GM12878 (cell line): ENCODE results near the gene UGT1A6. TPM values are rescaled to one million over a fixed set of nuclear protein-coding genes. Genes with fewer than 3 reads are reported as not detected.

Source experiments
- ATAC-seq: fragments of 200-7000 bp; cut with Tn5 transposase; 3 replicates; pipeline ENCODE4 v1.9.1; 2020; ENCODE audit warnings: mild to moderate bottlenecking, moderate library complexity
- BruUV-seq: library from RNA; stranded (reverse); fragments of 400-500 nt; replicated peaks from 2 replicates; lab custom pipeline; 2021; lab: Mats Ljungman, UMichigan
- CTCF ChIA-PET: fragments of 300-600 bp; sonication (Branson Sonifier 250); formaldehyde crosslinking; extraction: SDS; loops from one replicate; lab custom pipeline; 2021; ENCODE audit warnings: inconsistent platforms; lab: Yijun Ruan, JAX
- POLR2A ChIA-PET: fragments of 350-600 bp; formaldehyde crosslinking; extraction: SDS; loops from one replicate; lab custom pipeline; 2021; ENCODE audit warnings: inconsistent platforms; lab: Charles Lee
- RAD21 ChIA-PET: fragments of 300-600 bp; sonication (Branson Sonifier 250); formaldehyde crosslinking; loops from one replicate; lab custom pipeline; 2023; ENCODE audit warnings: antibody characterized with exemption; ENCODE audit not compliant: unreplicated experiment; lab: Charles Lee
- SMC1A ChIA-PET: fragments of 300-600 bp; sonication (Branson Sonifier 250); formaldehyde crosslinking; loops from one replicate; lab custom pipeline; 2023; ENCODE audit not compliant: unreplicated experiment, uncharacterized antibody; lab: Charles Lee
- DNase-seq: peaks from one replicate; pipeline ENCODE4 v3.0.0-alpha.2; 2011; ENCODE audit warnings: low read depth, low spot score
- FAIRE-seq: peaks from 3 replicates; lab custom pipeline; 2011; peaks lifted over from hg19 to GRCh38; lab: Jason Lieb, UNC
- H2AFZ ChIP-seq: 2 replicates; pipeline ENCODE4 v1.6.0; 2011; ENCODE audit warnings: low read depth, low read length, control low read depth; ENCODE audit not compliant: control insufficient read depth
- H3K27ac ChIP-seq: 2 replicates; pipeline ENCODE4 v1.5.1; 2011; ENCODE audit warnings: control low read depth; ENCODE audit not compliant: control insufficient read depth, insufficient read depth
- H3K27me3 ChIP-seq, 2 experiments: replicated peaks in 1 of 2; 2 replicates each; pipeline versions ENCODE4 v1.6.0 to v1.6.1; 2011; ENCODE audit warnings: low read length in 1 of 2; ENCODE audit not compliant: control insufficient read depth in 2 of 2, insufficient read depth in 2 of 2
- H3K36me3 ChIP-seq, 2 experiments: 2 replicates each; pipeline ENCODE4 v1.5.1; 2011; ENCODE audit warnings: low read length in 1 of 2; ENCODE audit not compliant: control insufficient read depth in 2 of 2, insufficient read depth in 2 of 2
- H3K4me1 ChIP-seq: 2 replicates; pipeline ENCODE4 v1.6.1; 2011; ENCODE audit warnings: mild to moderate bottlenecking, low read length, moderate library complexity, mixed read lengths; ENCODE audit not compliant: control insufficient read depth, insufficient read depth
- H3K4me2 ChIP-seq: 2 replicates; pipeline ENCODE4 v1.6.0; 2011; ENCODE audit warnings: control low read depth; ENCODE audit not compliant: control insufficient read depth, insufficient read depth
- H3K4me3 ChIP-seq: fragments of 200-600 bp; sonication (generic); 2 replicates; pipeline ENCODE4 v1.5.1; 2016
- H3K79me2 ChIP-seq: 2 replicates; pipeline ENCODE4 v1.6.0; 2011; ENCODE audit warnings: low read length; ENCODE audit not compliant: control insufficient read depth, insufficient read depth
- H3K9ac ChIP-seq: 2 replicates; pipeline ENCODE4 v1.8.0; 2011; ENCODE audit warnings: low read length, control low read depth, mixed read lengths; ENCODE audit not compliant: control insufficient read depth, insufficient read depth
- H3K9me3 ChIP-seq: replicated peaks from 3 replicates; pipeline ENCODE4 v1.5.1; 2011; ENCODE audit warnings: mild to moderate bottlenecking, low read length; ENCODE audit not compliant: control insufficient read depth, insufficient read depth
- H4K20me1 ChIP-seq: 2 replicates; pipeline ENCODE4 v1.6.0; 2011; ENCODE audit not compliant: control insufficient read depth, insufficient read depth
- ATF2 ChIP-seq: IDR thresholded peaks from 2 replicates; pipeline ENCODE4 v1.6.1; 2012; ENCODE audit warnings: low read length, inconsistent platforms
- BACH1 ChIP-seq: fragments of 450-650 bp; IDR thresholded peaks from 2 replicates; pipeline ENCODE4 v1.6.1; 2017; ENCODE audit warnings: mild to moderate bottlenecking, borderline replicate concordance
- BHLHE40 ChIP-seq, 2 experiments: fragments of 450-650 bp in 1 of 2; IDR thresholded peaks; 2 replicates each; pipeline ENCODE4 v1.6.1; 2011 to 2017; ENCODE audit warnings: low read depth in 2 of 2, borderline replicate concordance in 1 of 2, improper control_type of control experiment in 1 of 2, low read length in 1 of 2, mild to moderate bottlenecking in 1 of 2
- CHD1 ChIP-seq: IDR thresholded peaks from 2 replicates; pipeline ENCODE4 v1.6.1; 2012; ENCODE audit warnings: low read depth, low read length, improper control_type of control experiment
- E2F8 ChIP-seq: fragments of 450-650 bp; IDR thresholded peaks from 2 replicates; pipeline ENCODE4 v1.6.1; 2018; ENCODE audit warnings: mild to moderate bottlenecking, low read depth, moderate library complexity; ENCODE audit not compliant: partially characterized antibody
- JUNB ChIP-seq: IDR thresholded peaks from 2 replicates; pipeline ENCODE4 v1.6.1; 2016; ENCODE audit warnings: antibody characterized with exemption, mild to moderate bottlenecking
- MEF2A ChIP-seq: IDR thresholded peaks from 2 replicates; pipeline ENCODE4 v1.6.1; 2011; ENCODE audit warnings: low read depth, mild to moderate bottlenecking, low read length, moderate library complexity; ENCODE audit not compliant: insufficient read depth
- POLR2AphosphoS5 ChIP-seq: IDR thresholded peaks from 2 replicates; pipeline ENCODE4 v1.6.1; 2011; ENCODE audit warnings: mild to moderate bottlenecking, low read length, inconsistent platforms
- PRDM15 ChIP-seq: fragments of 450-650 bp; formaldehyde crosslinking; IDR thresholded peaks from 2 replicates; pipeline ENCODE4 v1.4.0; 2020; ENCODE audit warnings: mild to moderate bottlenecking, moderate library complexity
- SREBF1 ChIP-seq: IDR thresholded peaks from 2 replicates; pipeline ENCODE4 v1.6.1; 2012; ENCODE audit warnings: mild to moderate bottlenecking, low read length
- SREBF2 ChIP-seq: IDR thresholded peaks from 2 replicates; pipeline ENCODE4 v1.6.1; 2012; ENCODE audit warnings: mild to moderate bottlenecking, low read length
- TAF1 ChIP-seq: IDR thresholded peaks from 2 replicates; pipeline ENCODE4 v1.6.1; 2011; ENCODE audit warnings: mild to moderate bottlenecking, low read depth, low read length, borderline replicate concordance
- ZBTB33 ChIP-seq: fragments of 450-650 bp; IDR thresholded peaks from 2 replicates; pipeline ENCODE4 v1.6.1; 2017; ENCODE audit warnings: mild to moderate bottlenecking
- WGBS: methylation state at CpG from one replicate; pipeline ENCODE4 v1.1.6; 2016; ENCODE audit warnings: low lambda C conversion rate; ENCODE audit not compliant: insufficient replicate concordance, insufficient coverage; ENCODE audit errors: missing lambda C conversion rate; 5-methylcytosine and 5-hydroxymethylcytosine counted together
- in situ Hi-C: fragments of 300-500 bp; cut with MboI; formaldehyde crosslinking; loops from 9 replicates; pipeline ENCODE4 v1.14.3; 2018; ENCODE audit warnings: mixed read lengths
- intact Hi-C: fragments of 100-400 bp; cut with micrococcal nuclease; formaldehyde crosslinking; loops from one replicate; pipeline ENCODE4 v1.14.2; 2022; ENCODE audit not compliant: unreplicated experiment
- polyA plus RNA-seq, 11 experiments: library from polyadenylated mRNA; depleted of rRNA in 4 of 11; unstranded in 6 of 11; stranded (reverse) in 5 of 11; fragments of >200 nt; fragmentation: Nextera tagmentation in 4 of 11; fragmentation: Illumina TruSeq in 1 of 11; extraction: Ambion mirVana in 4 of 11; extraction: Trizol in 1 of 11; gene quantifications; 1 replicate in 1 of 11; 2 replicates in 10 of 11; pipeline versions ENCODE4 v1.2.1 to v1.2.3, GENCODE V29; 2011 to 2016; ENCODE audit warnings: inconsistent platforms in 2 of 11, missing spikeins in 2 of 11, low read depth in 1 of 11
- total RNA-seq, 4 experiments: library from RNA; depleted of rRNA in 3 of 4; stranded (reverse); fragments of >200 nt in 3 of 4; fragmentation: Illumina TruSeq in 1 of 4; extraction: Trizol in 1 of 4; gene quantifications; 2 replicates each; pipeline versions ENCODE4 v1.2.1 to v1.2.3, GENCODE V29; 2013 to 2021

UGT1A6 gene
- total and polyA plus RNA-seq, 10 of the 15 experiments (the other 5 are each of a cell fraction or from before 2014, with no cell fraction given): not detected

- no peak for ATAC-seq
- Histone ChIP-seq H3K9me3 (no peaks in the 10 kb centered on the region), H3K27ac (no peak overlapping the region), H4K20me1 (no peaks in the 10 kb centered on the region), H2AFZ (no peak overlapping the region), H3K4me1 (no peaks in the 10 kb centered on the region), H3K9ac (no peak overlapping the region), H3K36me3 (no peaks in the 10 kb centered on the region), H3K79me2 (no peaks in the 10 kb centered on the region), H3K4me2 (no peak overlapping the region), H3K27me3 (no peaks in the 10 kb centered on the region), H3K4me3 (no peak overlapping the region)
- intact Hi-C loops (no loop called here), in situ Hi-C loops (no loop called here)
- ChIA-PET RAD21 (no interaction called here), POLR2A (no interaction called here), SMC1A (no interaction called here), CTCF (no interaction called here)
- WGBS: 75% methylated on average over 44 of the region's 46 CpGs
- no peak for FAIRE-seq
- no TSS peak for BruUV-seq
- no peak for DNase-seq
- TF ChIP-seq SREBF1 (no peak), POLR2AphosphoS5 (no peak), E2F8 (no peak), ATF2 (no peak), TAF1 (no peak), CHD1 (no peak), SREBF2 (no peak), PRDM15 (CRISPR knock-in tag) (no peak), BHLHE40 (IDR thresholded peaks at IDR 0.05; ENCODE audit: borderline replicate concordance in 1 of 2, low read depth in 2 of 2, low read length in 1 of 2) (no peak), BACH1 (no peak), JUNB (no peak), ZBTB33 (no peak), MEF2A (no peak)
These were observed 51.0 kb downstream of the UGT1A6 start for GRCh38 chr2:233743464-233744259.
